GM19372 (cell line): ENCODE results near the gene ZNF853.
"Not testable (repeated sequence)": the region's sequence is repeated elsewhere in the genome, so short reads cannot be mapped to it uniquely, and the experiment has no call there.

Experiments
- ATAC-seq: cut with Tn5 transposase; IDR thresholded peaks from one replicate; pipeline ENCODE4 v1.9.1; 2021; ENCODE audit warnings: mild to moderate bottlenecking, low read depth, moderate library complexity; ENCODE audit not compliant: unreplicated experiment

ZNF853 gene

DNA sequence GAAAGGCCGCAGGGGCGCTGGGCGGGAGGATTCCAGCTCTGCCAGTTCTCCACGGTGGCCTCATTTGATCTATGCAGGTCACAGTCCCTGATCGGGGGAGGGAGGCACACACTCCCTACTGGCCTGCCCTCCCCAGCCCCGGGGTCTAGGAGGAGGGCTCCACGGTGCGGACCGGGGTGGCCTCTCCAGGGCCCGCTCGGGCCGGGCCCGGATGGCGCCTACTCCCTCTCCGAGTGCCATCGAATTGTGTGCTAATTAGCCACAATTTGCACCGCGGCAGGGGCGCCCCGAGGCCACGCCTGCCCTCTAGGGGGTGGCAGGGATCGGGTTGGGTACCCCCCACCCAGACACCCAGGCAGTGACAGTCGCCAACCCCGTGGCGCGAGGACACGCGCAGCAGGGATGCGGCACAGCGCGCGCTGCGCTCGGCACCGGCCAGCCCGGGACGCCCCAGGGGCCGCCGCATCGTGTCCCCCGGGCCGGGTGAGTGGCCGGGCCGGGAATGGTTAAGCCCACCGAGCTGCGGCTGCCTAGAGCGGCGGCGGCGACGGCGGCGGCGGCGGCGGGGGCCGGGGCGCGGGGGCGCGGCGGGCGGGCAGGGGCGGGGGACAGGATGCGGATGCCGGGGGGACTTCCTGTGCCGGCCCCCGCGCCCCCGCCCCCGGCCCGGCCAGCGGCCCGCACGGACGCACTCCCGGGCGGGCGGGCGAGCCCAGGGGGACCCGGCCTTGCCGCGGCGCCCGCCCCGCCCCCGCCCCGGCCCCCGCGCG is at the start of gene ZNF853:
Gene ZNF853, plus strand, starts transcription at position 658 of the 770 bp plus-strand sequence. CDS start 565 bp downstream, outside the sequence.
- ATAC-seq = no peak

DNA sequence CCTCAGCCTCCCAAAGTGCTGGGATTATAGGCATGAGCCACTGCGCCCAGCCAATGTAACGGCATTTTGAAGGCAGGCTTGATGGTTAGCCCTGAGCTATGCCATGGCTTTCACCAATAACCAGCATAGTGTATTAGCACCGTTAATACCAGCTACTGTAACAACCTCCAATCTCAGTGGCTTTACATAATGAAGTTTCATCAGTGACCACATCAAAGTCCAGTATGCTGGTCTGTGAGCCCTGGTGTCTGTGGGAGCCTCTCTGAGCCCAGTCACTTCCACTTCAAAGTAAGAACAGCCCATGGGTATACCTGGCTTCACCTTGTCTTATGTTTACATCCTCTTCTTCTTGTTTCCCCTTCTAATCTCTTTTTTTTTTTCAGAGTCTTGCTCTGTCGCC is 49.8 kb upstream of the ZNF853 start:
- no peak for ATAC-seq

DNA sequence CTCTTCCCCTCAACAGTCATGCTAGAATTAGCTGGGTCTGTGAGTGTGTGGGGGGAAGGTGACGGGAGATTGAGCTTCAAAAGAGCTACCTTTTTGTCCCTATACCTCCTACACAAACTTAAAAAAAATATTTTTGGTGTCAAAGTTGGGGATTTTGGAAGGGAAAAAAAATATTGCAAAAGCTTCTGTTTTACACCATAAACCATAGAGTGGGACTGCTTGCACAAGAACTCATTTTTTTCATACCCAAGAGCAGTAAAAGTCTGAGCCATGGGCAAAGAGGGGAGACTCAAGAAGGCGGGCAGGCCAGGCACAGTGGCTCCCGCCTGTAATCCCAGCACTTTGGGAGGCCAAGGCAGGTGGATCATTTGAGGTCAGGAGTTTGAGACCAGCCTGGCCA is 47.5 kb upstream of the ZNF853 start:
- ATAC-seq = no peak

DNA sequence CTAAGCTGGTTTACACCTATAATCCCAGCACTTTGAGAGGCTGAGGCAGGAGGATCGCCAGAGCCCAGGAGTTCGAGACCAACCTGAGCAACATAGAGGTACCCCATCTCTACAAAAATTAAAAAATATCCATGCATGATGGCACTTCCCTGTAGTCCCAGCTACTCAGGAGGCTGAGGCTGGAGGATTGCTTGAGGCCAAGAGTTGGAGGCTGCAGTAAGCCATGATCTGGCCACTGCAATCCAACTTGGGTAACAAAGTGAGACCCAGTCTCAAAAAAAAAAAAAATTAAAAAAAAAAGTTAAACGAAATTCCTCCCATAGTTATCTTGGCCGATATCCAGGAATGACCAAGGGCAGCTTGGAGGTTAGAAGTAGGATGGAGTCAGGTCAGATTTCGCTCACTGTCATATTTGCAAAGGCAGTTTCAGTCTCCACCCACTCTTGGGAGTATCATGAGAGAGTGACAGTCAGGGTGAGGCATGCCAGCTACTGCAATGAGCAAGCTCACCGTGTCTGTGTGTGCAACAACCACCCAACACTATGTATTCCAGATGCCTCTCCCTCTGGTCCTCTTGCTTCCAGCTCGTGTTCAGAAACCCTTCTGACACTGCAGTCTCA is 44.1 kb upstream of the ZNF853 start:
- ATAC-seq = no peak

DNA sequence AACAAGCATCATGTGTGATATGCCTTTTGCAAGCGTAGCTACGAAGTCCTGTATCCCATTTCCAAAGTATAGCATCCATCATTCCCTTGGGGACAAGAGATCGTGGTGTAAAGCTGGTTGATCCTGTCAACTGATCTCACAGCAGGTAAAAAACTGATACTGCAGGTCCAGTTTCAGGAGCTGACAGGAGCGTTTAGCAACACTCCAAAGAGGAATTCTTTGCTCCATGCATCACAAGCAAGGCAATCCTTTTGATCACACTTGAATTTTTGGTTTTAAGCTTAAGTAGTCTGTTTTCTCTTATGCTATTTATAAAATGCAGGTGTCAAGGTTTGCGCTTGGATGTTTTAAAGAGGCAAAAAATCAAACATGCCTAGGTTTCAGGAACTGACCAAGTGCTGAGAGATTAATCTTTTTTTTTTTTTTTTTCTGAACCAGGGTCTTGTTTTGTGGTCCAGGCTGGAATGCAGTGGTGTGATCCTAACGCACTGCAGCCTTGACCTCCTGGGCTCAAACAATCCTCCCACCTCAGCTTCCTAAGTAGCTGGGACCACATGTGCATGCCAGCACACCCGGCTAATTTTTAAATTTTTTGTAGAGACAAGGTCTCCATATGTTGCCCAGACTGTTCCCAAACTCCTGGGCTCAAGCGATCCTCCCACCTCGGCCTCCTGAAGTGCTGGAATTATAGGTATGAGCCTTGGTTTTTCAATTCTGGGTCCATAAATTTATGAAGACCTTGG is 40.0 kb upstream of the ZNF853 start:
- ATAC-seq = no peak

DNA sequence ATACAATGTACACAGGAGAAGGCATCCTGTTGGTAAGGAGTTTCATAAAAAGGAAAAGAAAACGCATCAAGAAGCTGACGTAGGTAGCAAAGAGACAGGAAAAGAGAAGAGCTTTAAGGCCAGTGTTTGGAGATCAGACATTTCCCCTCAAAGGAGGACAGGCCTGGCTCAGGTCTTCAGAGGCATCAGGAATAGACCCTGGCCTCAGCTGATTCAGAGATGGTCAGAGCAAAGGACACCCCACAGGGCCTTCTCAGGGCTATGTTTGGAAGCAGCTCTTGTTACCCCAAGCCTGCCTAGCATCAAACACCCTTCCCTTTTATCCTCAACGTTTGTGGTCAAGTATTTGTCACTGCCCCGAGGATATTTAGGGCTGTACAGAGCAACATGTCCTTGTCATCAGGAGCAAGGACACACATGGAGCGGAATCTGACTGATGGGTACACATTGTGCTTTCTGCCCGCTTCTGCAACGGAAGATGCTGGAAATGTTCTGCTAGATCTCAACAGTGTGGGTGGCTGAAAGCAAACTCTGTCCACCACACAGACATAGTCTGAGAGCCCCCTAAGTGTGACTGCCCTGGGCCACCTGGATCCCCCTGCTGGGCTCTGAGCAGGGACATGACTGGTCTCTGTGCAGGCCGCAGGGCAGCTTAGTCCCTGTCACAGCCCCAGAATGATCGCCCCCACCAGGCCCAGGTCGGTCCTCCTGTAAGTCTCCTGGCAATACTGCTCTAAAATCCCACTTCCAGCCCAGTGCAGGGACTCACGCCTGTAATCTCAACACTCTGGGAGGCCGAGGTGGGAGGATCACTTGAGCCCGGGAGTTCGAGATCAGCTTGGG is 39.2 kb upstream of the ZNF853 start:
- no peak for ATAC-seq

DNA sequence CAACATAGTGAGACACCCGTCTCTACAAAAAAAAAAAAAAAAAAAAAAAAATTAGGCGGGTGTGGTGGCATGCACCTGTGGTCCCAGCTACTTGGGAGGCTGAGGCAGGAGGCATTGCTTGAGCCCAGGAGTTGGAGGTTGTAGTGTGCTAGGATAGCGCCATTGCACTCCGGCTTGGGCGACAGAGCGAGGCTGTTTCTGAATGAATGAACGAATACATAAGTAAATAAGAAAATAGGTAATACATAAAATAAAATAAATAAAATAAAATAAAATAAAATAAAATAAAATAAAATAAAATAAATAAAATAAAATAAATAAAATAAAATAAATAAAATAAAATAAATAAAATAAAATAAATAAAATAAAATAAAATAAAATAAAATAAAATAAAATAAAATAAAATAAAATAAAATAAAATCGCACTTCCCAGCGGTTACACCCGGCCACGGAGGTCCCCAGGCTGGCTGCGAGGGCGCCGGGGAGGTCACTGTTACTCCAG is 38.5 kb upstream of the ZNF853 start:
- not testable (repeated sequence) for ATAC-seq

DNA sequence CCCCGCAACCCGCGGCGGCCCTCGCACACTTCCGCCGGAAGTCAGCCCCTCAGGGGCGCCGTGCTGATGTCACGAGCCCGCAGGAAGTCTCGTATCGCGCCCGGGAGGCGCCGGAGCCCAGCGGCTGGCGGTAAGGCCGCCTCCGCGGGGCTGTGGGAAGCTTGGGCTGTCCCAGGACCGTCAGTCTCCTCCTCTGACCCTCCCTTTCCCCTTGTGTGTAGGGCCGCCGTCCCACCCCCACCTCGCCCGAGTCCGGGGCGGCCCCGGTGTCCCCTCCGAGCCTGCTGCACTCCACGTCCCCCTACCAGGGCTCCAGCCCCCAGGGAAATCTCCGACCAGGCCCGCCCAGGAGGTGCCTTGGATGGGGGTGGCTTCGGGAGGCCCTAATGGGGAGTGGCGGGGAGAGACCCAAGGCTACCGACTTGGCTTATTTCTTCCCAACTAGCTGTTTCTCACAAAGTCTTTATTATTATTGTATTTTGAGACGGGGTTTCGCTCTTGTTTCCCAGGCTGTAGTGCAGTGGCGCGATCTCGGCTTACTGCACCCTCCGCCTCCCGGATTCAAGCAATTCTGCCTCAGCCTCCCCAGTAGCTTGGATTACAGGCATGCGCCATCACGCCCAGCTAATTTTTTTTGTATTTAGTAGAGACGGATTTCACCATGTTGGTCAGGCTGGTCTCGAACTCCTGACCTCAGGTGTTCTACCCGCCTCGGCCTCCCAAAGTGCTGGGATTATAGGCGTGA is 37.9 kb upstream of the ZNF853 start, which contains the start of gene ZDHHC4:
Gene ZDHHC4, plus strand, starts transcription at position 86 of the 745 bp plus-strand sequence. CDS start 3,108 bp downstream, outside the sequence.
- peak; percentile 94 for ATAC-seq

DNA sequence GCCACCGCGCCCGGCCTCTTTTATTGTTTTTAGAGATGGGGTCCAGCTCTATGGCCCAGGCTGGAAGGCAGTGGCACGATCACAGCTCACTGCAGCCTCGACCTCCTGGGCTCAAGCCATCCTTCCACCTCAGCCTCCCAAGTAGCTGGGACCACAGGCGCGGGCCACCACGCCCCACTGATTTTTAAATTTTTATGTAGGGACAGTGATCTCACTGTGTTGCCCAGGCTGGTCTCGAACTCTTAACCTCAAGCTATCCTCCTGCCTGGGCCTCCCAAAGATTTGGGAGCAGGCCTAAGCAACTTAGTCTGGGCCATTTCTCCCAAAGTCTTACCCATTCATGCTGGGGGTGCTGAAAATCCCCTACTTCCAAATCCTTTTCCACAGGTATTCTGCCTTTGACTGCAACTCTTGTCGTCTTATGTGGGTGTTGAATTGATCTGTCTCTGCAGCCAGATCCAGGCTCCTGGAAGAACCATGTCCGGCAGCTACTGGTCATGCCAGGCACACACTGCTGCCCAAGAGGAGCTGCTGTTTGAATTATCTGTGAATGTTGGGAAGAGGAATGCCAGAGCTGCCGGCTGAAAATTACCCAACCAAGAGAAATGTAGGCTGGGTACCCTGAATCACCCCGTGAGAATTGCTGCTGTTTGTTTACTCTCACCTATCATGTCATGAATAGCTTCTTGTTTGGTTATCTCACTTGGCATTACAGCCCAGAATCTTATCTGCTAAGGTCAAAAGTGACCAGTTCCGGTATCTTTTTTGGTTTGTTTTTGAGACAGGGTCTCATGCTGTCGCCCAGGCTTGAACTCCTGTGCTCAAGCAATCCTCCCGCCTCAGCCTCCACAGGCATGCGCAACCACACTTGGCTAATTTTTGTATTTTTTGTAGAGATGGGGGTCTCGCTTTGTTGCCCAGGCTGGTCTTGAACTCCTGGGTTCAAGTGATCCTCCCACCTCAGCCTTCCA is 37.0 kb upstream of the ZNF853 start:
- no peak for ATAC-seq

DNA sequence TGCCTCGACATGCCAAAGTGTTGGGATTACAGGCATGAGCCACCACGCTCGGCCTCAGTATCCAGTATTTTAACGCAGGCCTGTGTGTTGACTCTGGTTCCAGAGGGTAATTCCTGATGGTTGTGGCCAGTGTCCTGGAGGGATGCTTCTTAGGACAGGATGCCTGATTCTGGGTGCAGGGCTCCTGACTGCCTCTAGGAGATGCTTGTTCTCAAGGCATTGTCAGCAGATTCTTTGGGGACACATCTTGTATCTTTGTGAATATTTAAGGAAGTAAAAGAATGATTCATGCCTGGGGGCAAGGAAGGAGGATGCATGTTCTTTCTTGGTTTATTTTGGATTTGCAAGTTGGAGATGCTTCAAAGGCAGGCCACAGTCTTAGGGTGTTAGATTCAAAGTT is 36.0 kb upstream of the ZNF853 start:
- no peak for ATAC-seq

DNA sequence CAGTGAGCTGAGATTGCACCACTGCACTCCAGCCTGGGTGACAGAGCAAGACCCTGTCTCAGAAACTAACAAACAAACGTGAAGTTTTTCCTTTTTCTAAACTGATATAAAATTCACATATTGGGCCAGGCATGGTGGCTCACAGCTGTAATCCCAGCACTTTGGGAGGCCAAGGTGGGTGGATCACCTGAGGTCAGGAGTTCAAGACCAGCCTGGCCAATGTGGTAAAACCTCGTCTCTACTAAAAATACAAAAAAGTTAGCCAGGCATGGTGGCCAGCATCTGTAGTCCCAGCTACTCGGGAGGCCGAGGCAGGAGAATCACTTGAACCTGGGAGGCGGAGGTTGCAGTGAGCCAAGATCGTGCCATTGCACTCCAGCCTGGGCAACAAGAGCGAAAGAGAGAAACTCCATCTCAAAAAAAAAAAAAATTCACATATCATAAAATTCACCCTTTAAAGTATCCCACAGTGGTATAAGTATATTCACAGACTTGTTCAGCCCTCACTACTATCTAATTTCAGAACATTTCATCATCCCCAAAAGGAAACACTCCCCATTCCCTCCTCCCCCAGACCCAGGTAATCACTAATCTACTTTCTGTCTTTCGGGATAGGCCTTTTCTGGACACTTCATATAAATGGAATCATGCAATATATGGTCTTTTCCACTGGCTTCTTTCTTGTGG is 29.5 kb upstream of the ZNF853 start:
- ATAC-seq = not testable (repeated sequence)

DNA sequence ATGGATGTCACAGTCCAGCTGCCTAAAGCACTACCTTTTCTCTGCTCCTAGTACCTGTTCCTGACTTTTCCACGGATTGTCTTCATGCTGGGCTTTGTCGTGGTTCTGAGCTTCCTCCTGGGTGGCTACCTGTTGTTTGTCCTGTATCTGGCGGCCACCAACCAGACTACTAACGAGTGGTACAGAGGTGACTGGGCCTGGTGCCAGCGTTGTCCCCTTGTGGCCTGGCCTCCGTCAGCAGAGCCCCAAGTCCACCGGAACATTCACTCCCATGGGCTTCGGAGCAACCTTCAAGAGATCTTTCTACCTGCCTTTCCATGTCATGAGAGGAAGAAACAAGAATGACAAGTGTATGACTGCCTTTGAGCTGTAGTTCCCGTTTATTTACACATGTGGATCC is 26.8 kb upstream of the ZNF853 start:
- no peak for ATAC-seq

DNA sequence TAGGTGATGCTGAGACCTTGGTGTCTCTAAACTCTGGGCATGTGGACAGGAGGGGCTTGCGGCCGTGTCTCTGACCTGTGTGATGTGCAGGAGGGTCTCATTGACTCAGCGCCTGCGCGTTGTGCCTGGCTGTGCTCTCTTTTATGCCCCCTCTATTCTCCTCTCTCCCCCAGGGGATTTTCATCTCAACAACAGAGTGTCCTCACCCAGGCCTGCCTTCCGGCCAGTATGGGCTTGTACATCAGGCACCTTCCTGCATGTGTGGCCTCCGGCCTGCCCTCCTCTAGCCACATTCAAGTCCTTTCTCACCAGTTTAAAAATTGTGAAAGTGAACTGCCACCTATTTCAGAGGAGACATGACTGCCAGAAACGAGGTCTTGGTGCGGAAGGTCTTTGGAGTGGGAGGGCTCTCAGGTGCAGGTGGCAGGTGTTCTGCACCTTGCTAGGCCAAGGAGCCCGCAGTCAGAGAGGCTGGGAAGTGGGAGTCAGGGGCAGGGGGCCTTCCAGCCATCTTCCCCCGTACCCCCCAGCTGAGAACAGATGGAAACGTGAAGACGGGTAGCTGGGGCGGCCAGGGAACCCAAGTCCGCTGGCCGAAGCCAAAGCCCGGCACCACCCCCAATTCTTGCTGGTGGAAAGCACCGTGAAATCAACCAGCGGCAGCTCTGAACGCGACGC is 26.1 kb upstream of the ZNF853 start:
- no peak for ATAC-seq

DNA sequence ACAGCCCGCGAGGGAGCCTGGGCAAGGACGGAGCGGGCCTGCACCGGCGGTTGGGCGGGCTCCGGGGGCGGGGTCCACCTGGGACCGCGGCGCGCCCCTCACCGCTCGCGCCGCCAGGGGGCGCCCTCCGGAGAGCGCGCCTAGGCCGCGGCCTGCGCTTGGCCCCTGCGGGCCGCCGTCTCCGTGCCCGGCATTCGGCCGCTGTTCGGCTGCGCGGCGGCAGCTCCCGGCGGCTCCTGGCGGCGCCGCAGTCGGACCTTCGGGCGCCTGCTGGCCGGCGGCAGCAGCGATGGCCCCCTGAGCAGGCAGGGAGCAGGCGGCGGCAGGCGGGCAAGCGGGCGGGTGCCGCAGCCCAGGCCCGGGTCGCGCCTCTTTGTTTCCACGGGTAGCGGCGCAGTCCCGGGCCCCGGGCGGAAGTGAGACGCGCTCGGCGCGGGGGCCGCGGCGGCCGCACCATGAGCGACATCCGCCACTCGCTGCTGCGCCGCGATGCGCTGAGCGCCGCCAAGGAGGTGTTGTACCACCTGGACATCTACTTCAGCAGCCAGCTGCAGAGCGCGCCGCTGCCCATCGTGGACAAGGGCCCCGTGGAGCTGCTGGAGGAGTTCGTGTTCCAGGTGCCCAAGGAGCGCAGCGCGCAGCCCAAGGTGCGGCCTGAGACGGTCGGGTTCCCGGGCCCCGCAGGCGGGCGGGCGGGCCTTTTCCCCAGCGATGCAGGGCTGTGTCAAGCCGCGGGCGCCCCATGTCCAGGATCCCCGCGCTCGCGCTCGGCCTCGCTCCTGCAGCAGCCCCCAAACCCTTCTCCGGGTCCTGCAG is 25.4 kb upstream of the ZNF853 start, which contains the start of gene INTS15:
Gene INTS15, plus strand, starts transcription at position 193 of the 816 bp plus-strand sequence. Its CDS starts 263 bp downstream, at position 456.
- ATAC-seq = peak; percentile 87

DNA sequence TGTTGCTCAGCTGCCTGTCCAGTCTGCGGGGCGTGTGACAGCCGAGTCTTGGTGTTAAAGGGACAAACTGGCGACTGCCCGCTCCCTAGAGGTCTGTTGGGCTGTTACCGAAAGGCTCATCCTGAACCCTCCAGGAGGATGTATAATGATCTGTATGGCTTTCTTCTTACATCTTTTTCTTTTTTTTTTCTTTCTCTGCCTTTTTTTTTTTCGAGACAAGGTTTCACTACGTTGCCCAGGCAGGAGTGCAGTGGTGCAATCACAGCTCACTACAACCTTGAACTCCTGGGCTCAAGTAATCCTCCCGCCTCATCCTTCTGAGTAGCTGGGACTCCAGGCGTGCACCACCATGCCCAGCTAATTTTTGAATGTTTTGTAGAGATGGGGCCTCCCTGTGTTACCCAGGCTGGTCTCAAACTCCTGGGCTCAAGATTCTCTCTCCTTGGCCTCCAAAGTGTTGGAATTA is 24.7 kb upstream of the ZNF853 start:
- no peak for ATAC-seq

DNA sequence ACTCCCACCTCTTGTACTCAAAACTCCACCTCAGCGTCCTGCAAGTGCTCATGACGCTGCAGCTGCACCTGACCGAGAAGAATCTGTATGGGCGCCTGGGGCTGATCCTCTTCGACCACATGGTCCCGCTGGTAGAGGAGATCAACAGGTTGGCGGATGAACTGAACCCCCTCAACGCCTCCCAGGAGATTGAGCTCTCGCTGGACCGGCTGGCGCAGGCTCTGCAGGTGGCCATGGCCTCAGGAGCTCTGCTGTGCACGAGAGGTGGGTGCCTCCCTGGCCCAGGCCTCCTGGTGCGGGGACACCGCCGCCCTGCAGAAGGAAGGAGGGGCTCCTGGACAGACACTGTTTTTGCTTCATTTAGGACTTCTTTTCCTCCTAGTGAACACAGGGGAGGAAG is 15.3 kb upstream of the ZNF853 start:
- ATAC-seq = no peak
